H9 (cell line): ENCODE measurements around the gene C1QTNF7. TPM values are rescaled to one million over a fixed set of nuclear protein-coding genes. Genes with fewer than 3 reads are reported as not detected.

ENCODE experiments used
- DNase-seq: peaks from one replicate; pipeline ENCODE4 v3.0.0-alpha.2; 2017
- H2AFZ ChIP-seq: one replicate; pipeline ENCODE4 v1.6.1; 2013; ENCODE audit warnings: mild to moderate bottlenecking, low read length, control low read depth, moderate library complexity
- H2AK5ac ChIP-seq: 2 replicates; pipeline ENCODE4 v1.6.1; 2013; ENCODE audit warnings: low read length, control low read depth, mixed read lengths; ENCODE audit not compliant: insufficient read length
- H2BK120ac ChIP-seq: one replicate; pipeline ENCODE4 v1.6.1; 2013; ENCODE audit warnings: low read depth, mild to moderate bottlenecking, low read length, control low read depth, inconsistent platforms; ENCODE audit not compliant: poor library complexity, severe bottlenecking
- H2BK12ac ChIP-seq: 2 replicates; pipeline ENCODE4 v1.6.1; 2013; ENCODE audit warnings: low read length, control low read depth, mixed read lengths, low read depth; ENCODE audit not compliant: insufficient read length
- H2BK15ac ChIP-seq: 2 replicates; pipeline ENCODE4 v1.6.1; 2013; ENCODE audit warnings: low read depth, low read length, control low read depth
- H2BK20ac ChIP-seq: one replicate; pipeline ENCODE4 v1.6.1; 2013; ENCODE audit warnings: low read depth, mild to moderate bottlenecking, low read length, control low read depth, inconsistent platforms; ENCODE audit not compliant: poor library complexity, severe bottlenecking
- H2BK5ac ChIP-seq: 2 replicates; pipeline ENCODE4 v1.6.1; 2013; ENCODE audit warnings: low read length, control low read depth, mixed read lengths; ENCODE audit not compliant: insufficient read length
- H3K14ac ChIP-seq: 2 replicates; pipeline ENCODE4 v1.6.1; 2013; ENCODE audit warnings: low read length, control low read depth; ENCODE audit not compliant: insufficient read depth
- H3K18ac ChIP-seq: 2 replicates; pipeline ENCODE4 v1.6.1; 2013; ENCODE audit warnings: low read depth, mild to moderate bottlenecking, mixed read lengths, low read length, control low read depth; ENCODE audit not compliant: insufficient read length
- H3K23ac ChIP-seq: 2 replicates; pipeline ENCODE4 v1.6.1; 2013; ENCODE audit warnings: low read length, control low read depth, mixed read lengths, low read depth; ENCODE audit not compliant: insufficient read length
- H3K23me2 ChIP-seq: 2 replicates; pipeline ENCODE4 v1.6.1; 2013; ENCODE audit warnings: low read depth, mild to moderate bottlenecking, mixed read lengths, low read length, control low read depth; ENCODE audit not compliant: insufficient read length, poor library complexity, severe bottlenecking
- H3K27ac ChIP-seq: 2 replicates; pipeline ENCODE4 v1.5.1; 2013; ENCODE audit warnings: low read length, control low read depth, mixed read lengths, low read depth; ENCODE audit not compliant: insufficient read length
- H3K27me3 ChIP-seq: 2 replicates; pipeline ENCODE4 v1.6.1; 2013; ENCODE audit warnings: low read length, control low read depth, inconsistent platforms; ENCODE audit not compliant: insufficient read depth
- H3K4ac ChIP-seq: 2 replicates; pipeline ENCODE4 v1.6.1; 2013; ENCODE audit warnings: low read depth, mild to moderate bottlenecking, control low read depth, inconsistent platforms, low read length, moderate library complexity
- H3K4me1 ChIP-seq: 2 replicates; pipeline ENCODE4 v1.6.1; 2013; ENCODE audit warnings: low read length, control low read depth, inconsistent platforms; ENCODE audit not compliant: insufficient read depth
- H3K4me2 ChIP-seq: 2 replicates; pipeline ENCODE4 v1.6.1; 2013; ENCODE audit warnings: low read length, control low read depth, mixed read lengths; ENCODE audit not compliant: insufficient read length, insufficient read depth
- H3K56ac ChIP-seq: 2 replicates; pipeline ENCODE4 v1.6.1; 2013; ENCODE audit warnings: low read depth, mild to moderate bottlenecking, mixed read lengths, low read length, control low read depth; ENCODE audit not compliant: insufficient read length
- H3K79me1 ChIP-seq: 2 replicates; pipeline ENCODE4 v1.6.1; 2013; ENCODE audit warnings: low read depth, mild to moderate bottlenecking, moderate library complexity, low read length, control low read depth, inconsistent platforms; ENCODE audit not compliant: insufficient read depth, poor library complexity, severe bottlenecking
- H3K79me2 ChIP-seq: 2 replicates; pipeline ENCODE4 v1.6.1; 2013; ENCODE audit warnings: low read length, control low read depth, inconsistent platforms; ENCODE audit not compliant: insufficient read depth
- H3K9ac ChIP-seq: 2 replicates; pipeline ENCODE4 v1.6.1; 2013; ENCODE audit warnings: low read length, control low read depth, mixed read lengths; ENCODE audit not compliant: insufficient read length; ENCODE audit errors: extremely low read depth
- H3K9me3 ChIP-seq: one replicate; pipeline ENCODE4 v1.6.1; 2013; ENCODE audit warnings: low read depth, low read length, inconsistent platforms; ENCODE audit not compliant: control insufficient read depth
- H3T11ph ChIP-seq: one replicate; pipeline ENCODE4 v1.6.1; 2013; ENCODE audit warnings: mild to moderate bottlenecking, low read length, control low read depth, inconsistent platforms
- H4K20me1 ChIP-seq: one replicate; pipeline ENCODE4 v1.6.1; 2013; ENCODE audit not compliant: control insufficient read depth, insufficient read length, insufficient read depth
- H4K5ac ChIP-seq: 2 replicates; pipeline ENCODE4 v1.6.1; 2013; ENCODE audit warnings: low read depth, mild to moderate bottlenecking, mixed read lengths, low read length, control low read depth; ENCODE audit not compliant: insufficient read length
- H4K8ac ChIP-seq: replicated peaks from 2 replicates; pipeline ENCODE4 v1.6.1; 2013; ENCODE audit warnings: low read length, control low read depth, mixed read lengths, low read depth; ENCODE audit not compliant: insufficient read length
- H4K91ac ChIP-seq: 2 replicates; pipeline ENCODE4 v1.6.1; 2013; ENCODE audit warnings: low read depth, mild to moderate bottlenecking, moderate library complexity, mixed read lengths, low read length, control low read depth; ENCODE audit not compliant: insufficient read length
- H3K27ac Mint-ChIP-seq, 3 experiments: 2 replicates in 2 of 3; 3 replicates in 1 of 3; pipeline ENCODE4 v1.8.0; 2020 to 2021; ENCODE audit warnings: mixed read lengths in 3 of 3, mild to moderate bottlenecking in 1 of 3, moderate library complexity in 1 of 3
- H3K27me3 Mint-ChIP-seq: 2 replicates; pipeline ENCODE4 v1.8.0; 2021; ENCODE audit warnings: low read depth, mild to moderate bottlenecking, moderate library complexity, mixed read lengths
- H3K36me3 Mint-ChIP-seq, 3 experiments: 2 replicates in 2 of 3; 3 replicates in 1 of 3; pipeline ENCODE4 v1.8.0; 2020 to 2021; ENCODE audit warnings: low read depth in 3 of 3, mixed read lengths in 3 of 3; ENCODE audit not compliant: insufficient read depth in 1 of 3
- H3K4me1 Mint-ChIP-seq, 2 experiments: 2 replicates each; pipeline ENCODE4 v1.8.0; 2020; ENCODE audit warnings: mixed read lengths in 2 of 2
- H3K4me3 Mint-ChIP-seq, 2 experiments: 2 replicates in 1 of 2; 3 replicates in 1 of 2; pipeline ENCODE4 v1.8.0; 2020 to 2021; ENCODE audit warnings: mild to moderate bottlenecking in 2 of 2, mixed read lengths in 2 of 2, moderate library complexity in 1 of 2
- H3K9me3 Mint-ChIP-seq, 2 experiments: 2 replicates in 1 of 2; 3 replicates in 1 of 2; pipeline ENCODE4 v1.8.0; 2020; ENCODE audit warnings: mild to moderate bottlenecking in 2 of 2, mixed read lengths in 2 of 2, moderate library complexity in 1 of 2
- CTCF ChIP-seq: fragments of 200-600 bp; sonication (generic); conservative IDR thresholded peaks from 3 replicates; pipeline ENCODE4 v1.8.0; 2021; ENCODE audit warnings: antibody characterized with exemption, mild to moderate bottlenecking
- WGBS: extraction: QIAGEN DNeasy Blood & Tissue Kit; methylation state at CpG from one replicate; pipeline ENCODE4 v1.1.7; 2013; ENCODE audit warnings: missing lambda C conversion rate, low lambda C conversion rate, mixed read lengths; ENCODE audit not compliant: insufficient read length; ENCODE audit errors: extremely low coverage; 5-methylcytosine and 5-hydroxymethylcytosine counted together
- total RNA-seq: library from RNA; stranded (reverse); gene quantifications from 2 replicates; pipeline ENCODE4 v1.2.1, GENCODE V29; 2021

C1QTNF7 gene
- total RNA-seq, 1 experiment from 2014 or later = not detected

DNA sequence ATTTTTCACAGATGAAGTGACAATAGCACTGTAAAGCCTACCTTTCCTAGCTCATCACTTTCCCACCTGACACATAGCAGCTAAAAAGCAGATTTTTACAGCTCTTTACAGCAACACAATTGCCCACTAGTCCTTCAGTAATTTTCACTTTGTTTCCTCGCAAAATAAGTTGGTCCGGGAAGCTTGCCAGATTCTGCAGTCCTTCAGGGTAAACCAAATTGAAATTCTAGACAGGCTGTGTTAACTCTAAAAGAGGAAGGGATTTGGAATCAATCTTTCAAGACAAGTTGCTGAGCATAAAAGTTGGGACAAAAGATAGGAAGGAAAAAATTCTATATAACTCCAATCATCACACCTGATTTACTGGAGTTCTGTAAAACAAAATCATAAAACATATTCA, 8.7 kb downstream of the C1QTNF7 start:
- no peak overlapping the region for H3K27ac ChIP-seq
- DNase-seq = no peak
- H3K9me3 Mint-ChIP-seq = peaks cover 0 to 3% of the 10 kb centered on the region in 2 experiments; a peak in 2 of 5 replicates
- no peak overlapping the region for H3K23ac ChIP-seq
- no peak overlapping the region for H2BK20ac ChIP-seq
- no peaks in the 10 kb centered on the region for H3K36me3 Mint-ChIP-seq
- WGBS = no CpG with 5 or more reads among the region's 2 CpGs
- H3K79me1 ChIP-seq = no peaks in the 10 kb centered on the region
- H2BK120ac ChIP-seq = no peak overlapping the region
- no peak overlapping the region for H4K5ac ChIP-seq
- H3K4me2 ChIP-seq = no peak overlapping the region
- no peaks in the 10 kb centered on the region; the same call in 1 of the 2 replicates for H3K27me3 Mint-ChIP-seq
- no peak overlapping the region for H3K18ac ChIP-seq
- H4K20me1 ChIP-seq = no peaks in the 10 kb centered on the region
- no peak overlapping the region for H3K14ac ChIP-seq
- H3K4me1 Mint-ChIP-seq = no peaks in the 10 kb centered on the region
- H2BK15ac ChIP-seq = no peak overlapping the region
- no peaks in the 10 kb centered on the region for H3K9me3 ChIP-seq
- H3K27ac Mint-ChIP-seq = no peak overlapping the region
- H3T11ph ChIP-seq = no peak overlapping the region
- no peak overlapping the region for H3K9ac ChIP-seq
- H3K56ac ChIP-seq = no peak overlapping the region
- H2BK5ac ChIP-seq = no peak overlapping the region
- H3K4me3 Mint-ChIP-seq = no peak overlapping the region
- no peaks in the 10 kb centered on the region for H3K23me2 ChIP-seq
- no peak overlapping the region for H4K8ac ChIP-seq
- no peak overlapping the region for H3K4ac ChIP-seq
- no peak for TF ChIP-seq CTCF
- no peaks in the 10 kb centered on the region for H3K79me2 ChIP-seq
- no peak overlapping the region for H2AFZ ChIP-seq
- H3K4me1 ChIP-seq = no peaks in the 10 kb centered on the region
- H3K27me3 ChIP-seq = no peaks in the 10 kb centered on the region
- H4K91ac ChIP-seq = no peak overlapping the region
- no peak overlapping the region for H2BK12ac ChIP-seq
- no peak overlapping the region for H2AK5ac ChIP-seq
